Measurements from ENCODE around the gene CD34.

The CD34 gene, protein sequence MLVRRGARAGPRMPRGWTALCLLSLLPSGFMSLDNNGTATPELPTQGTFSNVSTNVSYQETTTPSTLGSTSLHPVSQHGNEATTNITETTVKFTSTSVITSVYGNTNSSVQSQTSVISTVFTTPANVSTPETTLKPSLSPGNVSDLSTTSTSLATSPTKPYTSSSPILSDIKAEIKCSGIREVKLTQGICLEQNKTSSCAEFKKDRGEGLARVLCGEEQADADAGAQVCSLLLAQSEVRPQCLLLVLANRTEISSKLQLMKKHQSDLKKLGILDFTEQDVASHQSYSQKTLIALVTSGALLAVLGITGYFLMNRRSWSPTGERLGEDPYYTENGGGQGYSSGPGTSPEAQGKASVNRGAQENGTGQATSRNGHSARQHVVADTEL

DNA sequence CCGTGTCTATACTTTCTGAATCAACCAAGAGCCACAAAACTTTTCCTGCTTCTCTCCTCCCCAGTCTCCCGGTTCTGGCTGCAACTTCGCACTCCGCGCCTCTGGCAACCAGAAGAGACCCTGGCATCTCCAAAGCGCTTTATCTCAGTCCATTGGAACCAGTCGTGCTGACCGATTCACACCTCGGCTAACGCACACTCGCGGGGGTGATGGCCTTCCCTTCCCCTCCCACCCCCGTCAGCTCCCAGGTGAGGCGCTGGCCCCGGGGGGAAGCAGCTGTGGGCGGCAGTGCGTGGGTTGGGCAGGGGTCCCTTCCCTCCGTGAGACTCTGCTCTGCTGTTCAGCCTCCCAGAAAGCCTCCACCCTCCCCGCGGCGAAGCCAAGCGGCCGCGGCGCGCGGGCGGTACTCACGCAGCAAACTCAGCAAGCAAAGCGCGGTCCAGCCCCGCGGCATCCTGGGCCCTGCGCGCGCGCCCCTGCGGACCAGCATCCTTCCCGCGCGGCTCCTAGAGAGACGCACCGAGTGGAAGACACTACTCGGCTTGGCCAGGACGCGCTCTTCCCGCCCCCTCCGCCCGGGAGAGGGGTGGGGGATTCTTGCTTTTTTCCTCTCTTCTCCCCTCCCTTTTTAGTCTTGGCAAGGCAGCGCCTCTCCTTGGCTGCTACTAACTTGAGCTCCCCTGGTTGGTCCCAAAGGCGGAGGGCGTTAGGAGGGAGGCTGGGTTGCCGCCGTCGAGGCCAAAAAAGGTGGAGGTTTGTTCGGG, at the start of gene CD34:
CD34 (minus strand) TSS at position 535 of the 764 bp plus-strand sequence; CDS start at position 490, 45 bp downstream.
- peak in 1 of 56 donors; percentile 32 for DNase-seq

DNA sequence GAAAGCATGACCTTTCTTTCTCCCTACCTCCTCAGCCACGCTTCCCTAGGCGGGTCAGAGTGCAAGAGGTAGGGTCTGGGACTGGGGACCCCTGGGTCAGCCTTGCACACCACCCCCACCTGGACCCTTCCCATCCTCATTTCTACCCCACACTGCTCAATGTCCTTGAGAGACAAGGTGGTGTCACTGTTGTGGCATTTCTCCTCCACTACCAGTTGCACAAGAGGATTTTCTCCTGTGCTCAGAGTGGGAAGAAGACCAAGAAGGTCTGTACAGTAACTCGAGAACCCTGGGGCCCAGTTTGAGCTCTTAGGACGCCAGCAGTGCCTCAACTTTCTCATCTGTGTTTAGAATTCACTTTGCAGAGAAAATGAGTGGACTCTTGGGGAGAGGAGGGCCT, 49.4 kb upstream of the CD34 start:
- DNase-seq: no peak

DNA sequence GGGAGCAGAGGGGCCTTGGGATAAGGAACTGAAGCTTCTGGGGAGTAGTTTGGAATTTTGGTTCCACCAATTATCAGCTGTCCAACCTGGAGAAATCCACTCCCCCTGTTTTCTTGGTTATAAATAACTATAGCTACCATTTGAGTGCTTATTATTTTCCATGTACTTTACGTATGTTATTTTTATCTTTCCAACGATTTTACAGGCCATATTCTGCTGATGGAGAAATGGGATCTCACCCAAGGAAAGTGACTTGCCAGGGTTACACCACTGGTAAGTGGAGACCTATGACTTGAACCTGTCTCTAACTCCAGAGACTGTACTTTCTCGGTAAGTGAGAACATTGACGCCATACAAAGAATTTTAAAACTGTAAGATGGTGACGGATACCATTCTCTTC, 49.0 kb upstream of the CD34 start:
- no peak for DNase-seq

DNA sequence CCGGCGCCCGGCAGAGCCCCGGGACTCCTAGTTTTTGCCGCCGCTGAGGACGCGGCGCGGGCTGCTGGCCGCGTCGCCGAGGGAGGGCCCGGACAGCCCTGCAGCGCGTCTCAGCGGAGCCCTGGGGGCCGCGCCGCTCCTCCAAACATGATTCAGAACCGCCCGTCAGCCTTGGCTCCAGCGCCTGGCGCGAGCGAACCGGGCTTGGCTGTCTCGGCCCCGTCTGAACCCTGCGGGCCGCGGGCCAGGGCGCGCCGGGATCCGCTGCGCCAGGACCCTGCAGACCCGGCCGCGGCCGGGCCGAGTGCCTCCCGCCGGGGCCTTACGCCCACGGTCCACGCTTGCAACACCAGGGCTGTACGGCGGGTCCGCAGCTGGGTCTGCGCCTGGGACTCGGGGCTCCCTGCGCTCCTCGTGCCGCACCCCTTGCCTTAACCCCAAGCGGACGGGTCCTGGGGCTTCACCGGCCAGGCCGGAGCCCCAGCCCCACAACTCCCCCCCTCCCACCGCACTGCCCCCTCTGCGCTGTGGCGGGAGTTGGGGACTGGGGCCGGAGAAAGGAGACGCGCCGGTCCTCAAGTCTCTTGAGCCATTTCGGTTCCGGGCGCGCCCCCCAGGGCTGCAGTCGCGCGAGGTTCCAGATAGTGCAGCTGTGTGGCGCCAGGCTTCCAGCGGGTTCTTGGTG, 48.4 kb upstream of the CD34 start:
- DNase-seq: peak in 36 of 56 donors; percentile 8 to 77 (median 20)

DNA sequence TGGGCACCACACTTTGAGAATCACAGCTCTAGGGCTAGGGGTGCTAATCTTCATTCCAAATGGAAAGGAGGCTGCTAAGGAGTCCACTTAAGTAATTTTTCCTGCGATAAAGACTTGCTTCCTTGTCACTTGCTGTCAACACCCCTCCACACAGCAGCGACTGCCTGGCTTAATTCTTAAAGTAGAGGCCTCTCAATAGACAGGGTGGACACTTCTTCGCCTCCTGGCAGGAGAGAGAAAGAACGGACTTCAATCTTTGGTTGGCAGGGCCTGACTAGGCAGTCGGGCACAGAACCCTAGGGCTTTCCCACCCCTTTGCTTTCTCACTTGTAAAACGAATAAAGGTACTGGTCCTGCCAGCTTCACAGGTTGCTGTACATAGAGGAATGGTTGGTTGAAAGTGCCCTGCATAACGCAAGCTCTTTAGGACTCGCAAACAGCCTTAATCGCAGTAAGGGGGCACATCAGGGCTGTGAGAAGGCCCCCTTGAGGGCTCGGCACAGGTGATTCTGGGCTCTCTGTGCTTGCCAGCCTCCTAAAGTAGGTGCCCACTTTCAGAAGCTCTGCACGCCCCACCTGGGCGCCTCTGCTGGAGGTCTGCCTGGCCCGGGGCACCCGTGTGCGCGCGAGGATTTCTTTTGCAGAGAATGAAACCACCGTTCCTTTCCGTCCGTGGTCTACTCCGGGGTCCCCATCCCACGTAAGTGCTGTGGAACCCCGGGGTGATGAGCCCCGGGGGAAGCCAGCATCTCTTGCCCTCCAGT, 47.6 kb upstream of the CD34 start:
- no peak for DNase-seq

DNA sequence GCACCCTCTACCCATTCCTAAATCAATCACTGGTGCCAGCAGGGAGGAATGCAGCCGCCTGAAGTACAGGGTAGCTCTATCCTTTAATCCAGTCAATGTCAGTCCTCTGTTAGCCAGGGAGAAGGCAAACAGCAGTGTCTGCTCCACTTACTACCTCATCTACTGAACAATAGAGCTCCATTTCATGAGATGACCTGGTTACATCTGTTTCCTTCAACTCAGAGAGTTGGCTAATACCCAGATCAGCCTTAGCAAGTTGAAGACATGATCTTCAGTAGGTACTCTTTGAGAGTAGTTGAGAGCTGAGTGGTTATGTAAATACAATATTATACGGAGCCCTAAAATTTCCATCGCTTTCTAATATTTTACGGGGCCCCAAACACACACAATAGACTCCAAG, 46.1 kb upstream of the CD34 start:
- DNase-seq: no peak

DNA sequence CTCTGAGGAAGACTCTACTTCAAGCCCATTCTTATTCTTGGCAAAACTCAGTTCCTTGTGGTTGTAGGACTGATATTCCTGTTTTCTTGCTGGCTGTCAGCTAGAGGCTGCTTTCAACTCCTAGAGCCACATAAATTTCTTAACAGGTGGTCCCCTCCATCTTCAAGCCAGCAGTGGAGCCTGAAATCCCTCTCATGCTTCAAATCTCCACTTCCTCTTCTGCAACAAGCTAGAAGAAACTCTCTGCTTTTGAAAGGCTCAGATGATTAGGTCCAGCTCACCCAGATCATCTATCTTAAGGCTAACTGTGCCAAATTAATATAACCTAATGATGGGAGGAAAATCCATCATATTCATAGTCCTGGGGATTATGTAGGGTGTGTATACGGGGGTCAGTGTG, 43.2 kb upstream of the CD34 start:
- DNase-seq: no peak

DNA sequence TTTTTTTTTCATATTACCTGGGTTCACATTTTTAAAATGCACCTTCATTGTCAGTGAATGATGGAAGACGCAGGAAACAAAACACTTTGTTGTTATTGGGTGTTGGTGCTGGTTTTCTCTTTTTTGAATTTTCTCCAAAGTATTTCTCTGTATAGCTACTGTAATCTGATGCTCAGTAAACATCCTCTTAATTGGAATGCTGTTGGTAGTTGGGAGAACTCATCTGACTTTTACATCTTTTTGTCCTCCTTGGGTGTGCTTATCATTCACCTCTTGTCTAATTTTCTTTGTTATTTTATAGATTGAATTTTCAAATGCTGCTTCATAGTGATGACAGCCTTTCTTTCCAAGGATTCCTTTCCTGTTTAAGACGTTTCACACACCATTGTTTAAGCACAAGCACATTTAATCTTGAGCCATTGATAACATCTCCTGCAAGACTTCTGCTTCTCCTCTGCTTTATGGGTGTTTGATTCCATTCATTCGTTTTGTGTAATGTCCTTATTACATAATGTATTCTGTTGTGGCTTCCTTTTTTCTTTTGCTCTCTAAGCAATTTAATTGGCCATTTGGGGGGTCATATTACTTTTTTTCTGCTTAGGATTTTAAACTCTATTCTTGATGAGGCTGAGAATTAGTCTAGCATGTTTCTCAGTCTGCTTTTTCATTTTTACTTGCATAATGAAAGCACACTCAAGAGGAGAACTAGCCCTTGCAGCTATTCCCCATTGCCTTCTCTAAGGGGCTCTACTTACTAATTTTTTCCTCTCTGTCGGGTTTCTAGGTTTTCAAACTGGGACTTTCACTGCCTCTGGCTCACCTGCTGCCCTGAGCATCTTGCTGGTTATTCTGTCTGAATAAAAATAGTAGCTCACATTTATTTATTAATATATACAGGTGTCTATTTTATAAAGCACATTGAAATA, 42.0 kb upstream of the CD34 start:
- no peak for DNase-seq

DNA sequence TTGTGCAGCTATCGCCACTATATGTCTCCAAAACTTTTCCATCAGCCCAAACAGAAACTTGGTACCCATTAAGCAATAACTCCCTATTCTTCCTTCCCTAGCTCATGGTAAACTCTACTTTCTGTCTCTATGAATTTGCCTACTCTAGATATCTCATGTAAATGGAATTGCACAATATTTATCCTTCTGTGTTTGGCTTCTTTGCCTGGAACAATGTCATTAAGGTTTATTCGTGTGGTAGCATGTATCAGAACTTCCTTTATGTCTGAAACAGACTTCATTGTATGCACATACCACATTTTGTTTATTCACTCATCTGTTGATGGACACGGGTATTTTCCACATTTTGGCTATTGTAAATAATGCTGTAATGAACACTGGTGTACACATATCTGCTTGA, 40.7 kb upstream of the CD34 start:
- no peak for DNase-seq

DNA sequence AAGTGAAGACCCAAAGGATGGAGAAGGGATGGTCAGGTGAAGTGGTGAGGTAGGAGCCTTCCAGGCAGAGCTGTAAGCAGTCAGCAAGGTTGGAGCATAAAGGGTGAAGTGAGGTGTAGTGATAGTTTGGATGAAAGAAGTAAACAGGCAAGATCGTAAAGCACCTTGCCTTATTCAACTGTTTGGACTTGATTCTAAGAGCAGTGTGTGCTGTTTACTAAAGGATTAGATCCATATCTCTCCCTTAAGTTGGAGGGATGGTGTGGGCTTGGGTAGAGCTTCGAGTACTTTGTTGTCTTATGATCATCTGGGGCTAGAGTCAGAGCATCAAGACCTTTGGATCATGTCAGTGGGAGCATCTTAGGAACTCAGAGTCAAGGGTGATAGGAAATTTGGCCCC, 39.8 kb upstream of the CD34 start:
- DNase-seq: no peak

DNA sequence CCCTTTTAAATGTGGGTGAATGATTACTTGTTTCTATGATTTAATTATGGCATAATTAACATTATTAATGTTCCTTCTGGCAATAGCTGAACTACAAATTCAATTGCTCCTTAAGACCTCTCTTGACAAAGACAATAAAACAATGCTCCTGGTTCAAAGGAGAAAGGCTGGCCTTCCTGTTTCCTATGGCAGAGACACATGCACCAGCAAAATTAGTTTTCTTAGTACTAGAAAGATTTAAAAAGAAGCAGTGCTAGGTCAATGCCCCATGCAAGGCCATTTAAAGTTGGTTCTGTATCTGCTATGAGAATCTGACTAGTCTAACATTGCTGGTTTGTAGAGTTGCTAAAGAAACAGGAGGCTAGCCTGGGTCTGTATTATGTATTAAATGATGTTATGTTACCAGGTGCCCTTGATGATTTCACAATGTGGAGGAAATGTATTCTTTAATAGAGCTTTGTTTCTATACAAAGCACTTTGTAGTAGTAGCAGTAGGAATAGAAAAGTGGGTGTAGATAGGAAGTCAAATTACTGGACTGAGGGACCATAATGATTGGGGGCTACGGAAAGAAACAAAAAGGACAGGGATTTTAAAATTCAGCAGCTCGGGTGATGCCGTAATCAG, 38.8 kb upstream of the CD34 start:
- DNase-seq: no peak

DNA sequence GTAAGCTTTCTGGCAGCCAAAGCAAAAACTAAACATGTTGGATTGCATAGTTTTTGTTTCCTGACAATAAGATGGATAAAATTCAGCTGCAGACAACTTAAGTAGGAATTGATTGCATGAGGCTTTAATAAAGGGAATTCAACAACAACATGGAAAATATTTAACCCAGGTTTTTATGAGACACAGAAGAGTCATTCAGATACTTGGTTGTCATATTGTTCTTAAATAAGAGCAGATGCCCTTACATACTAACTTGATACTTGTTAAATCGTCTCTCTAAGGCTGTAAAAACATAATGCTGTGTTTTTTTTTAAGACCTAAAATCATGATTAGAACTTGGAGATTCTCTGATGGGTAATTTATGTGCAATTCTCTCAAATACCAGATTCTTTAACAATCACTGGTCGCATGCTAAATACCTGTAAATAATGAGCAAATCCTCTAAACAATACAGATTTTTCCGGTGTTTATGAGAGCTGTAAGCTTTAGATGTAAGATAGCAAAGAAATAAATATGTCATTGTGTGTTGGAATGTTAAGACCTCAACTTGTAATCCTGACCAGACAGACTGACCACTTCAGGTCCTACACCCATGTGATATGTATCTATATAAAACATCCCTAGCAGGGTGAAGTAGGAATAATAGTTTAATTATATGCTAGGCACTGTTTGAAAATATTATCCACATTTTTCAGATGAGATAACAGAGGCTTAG, 37.8 kb upstream of the CD34 start:
- DNase-seq: no peak

DNA sequence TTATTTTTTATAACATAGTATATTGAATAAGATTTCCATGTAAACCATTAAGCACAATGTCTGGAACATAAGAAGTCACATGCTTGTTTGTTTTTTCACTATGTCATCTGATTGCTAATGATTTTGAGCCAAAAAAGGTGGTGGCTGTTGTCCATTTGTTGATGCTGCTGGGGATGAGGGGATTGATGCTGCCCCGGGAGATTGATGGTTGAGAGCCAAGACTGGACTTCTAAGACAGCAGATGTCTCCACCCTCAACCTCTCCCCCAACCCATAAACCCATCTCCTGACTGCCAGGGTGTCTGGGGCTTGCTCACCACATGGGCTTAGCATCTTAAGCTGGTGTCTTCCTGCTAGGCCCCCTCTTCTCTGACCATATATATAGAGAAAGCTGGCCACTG, 35.8 kb upstream of the CD34 start:
- no peak for DNase-seq

DNA sequence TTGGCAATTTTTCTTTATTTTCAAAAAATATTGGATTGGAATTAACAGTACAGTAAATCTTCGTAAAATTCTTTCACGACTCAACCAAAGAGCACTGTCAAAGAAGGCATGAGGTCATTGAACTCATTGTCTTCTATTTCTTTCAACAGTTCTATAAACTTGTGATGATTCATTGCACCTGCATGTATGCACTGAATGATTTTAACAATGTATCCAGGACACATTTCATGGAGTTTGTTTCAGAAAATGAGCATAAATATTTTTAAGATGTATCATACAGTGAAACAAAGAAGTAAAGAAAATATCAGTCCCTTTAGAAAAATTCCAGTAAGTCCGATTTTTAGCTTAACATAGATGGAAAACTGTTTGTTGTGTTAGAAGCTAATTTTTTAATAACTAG, 33.6 kb upstream of the CD34 start:
- DNase-seq: no peak

DNA sequence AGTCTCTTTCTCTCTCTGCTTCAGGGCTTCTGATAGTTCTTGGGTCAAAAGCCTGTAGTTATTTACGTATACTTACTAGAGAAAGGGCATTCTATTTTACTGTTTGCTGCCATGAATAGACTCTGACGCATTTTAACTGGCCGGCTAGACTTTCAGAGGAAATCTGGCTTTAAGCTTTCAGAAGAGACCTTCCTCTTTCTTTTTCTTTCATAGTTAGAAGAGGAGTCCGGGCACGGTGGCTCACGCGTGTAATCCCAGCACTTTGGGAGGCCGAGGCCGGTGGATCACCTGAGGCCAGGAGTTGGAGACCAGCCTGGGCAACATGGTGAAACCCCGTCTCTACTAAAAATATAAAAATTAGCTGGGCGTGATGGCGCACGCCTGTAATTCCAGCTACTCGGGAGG, 31.4 kb upstream of the CD34 start:
- DNase-seq: peak in 2 of 56 donors; percentile 8 to 16

DNA sequence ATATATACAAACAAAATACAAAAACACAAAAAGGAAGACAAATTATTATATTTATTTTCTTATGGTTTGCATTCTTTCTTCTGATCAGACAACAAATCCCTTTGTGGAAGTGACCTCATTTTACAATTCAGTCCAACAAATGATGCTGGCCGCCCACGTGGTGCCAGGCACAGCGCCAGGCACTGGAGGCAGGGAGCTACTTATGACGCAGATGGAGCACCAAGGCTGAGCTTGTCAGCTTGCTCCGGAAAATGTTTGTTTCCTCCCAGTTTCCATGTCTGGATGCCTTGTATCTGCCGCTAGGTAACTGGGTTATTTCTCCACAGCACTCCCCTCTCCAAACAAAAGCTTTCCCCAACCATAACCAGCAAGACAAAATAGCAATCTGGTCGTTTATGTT, 30.7 kb upstream of the CD34 start:
- DNase-seq: peak in 44 of 56 donors; percentile 3 to 83 (median 41)

DNA sequence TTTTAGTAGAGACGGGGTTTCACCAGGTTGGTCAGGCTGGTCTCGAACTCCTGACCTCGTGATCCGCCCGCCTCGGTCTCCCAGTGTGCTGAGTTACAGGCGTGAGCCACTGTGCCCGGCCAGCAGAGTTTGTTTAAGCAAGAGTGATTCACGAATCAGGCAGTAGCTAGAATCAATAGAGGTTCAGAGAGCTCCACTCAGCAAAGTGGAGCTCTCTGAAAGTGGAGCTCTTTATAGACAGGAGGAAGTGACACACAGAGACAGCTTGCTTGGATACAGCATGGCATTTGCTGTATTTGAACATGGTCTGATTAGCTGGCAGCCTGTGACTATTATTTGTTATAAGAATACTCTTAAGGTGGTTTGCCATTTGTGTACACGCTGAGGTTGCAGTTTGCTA, 27.1 kb upstream of the CD34 start:
- DNase-seq: no peak

DNA sequence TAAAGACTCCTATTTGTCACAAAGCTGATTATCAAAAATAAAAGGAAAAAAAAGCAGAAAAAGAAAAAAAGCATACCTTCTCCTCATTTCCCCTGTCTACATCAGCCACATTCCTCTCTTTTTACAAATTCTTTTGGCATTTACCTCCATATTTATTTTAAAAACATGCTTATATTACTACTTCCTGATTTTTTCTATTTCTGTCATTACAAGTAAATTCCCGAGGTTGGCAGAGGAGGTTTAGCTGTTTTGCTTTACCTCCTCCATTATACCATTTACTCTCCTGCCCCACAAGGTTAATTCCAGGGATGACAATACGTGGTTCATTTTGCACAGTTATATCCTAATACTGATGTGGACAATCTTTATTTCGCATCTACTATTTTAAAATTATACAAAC, 26.3 kb upstream of the CD34 start:
- DNase-seq: no peak

DNA sequence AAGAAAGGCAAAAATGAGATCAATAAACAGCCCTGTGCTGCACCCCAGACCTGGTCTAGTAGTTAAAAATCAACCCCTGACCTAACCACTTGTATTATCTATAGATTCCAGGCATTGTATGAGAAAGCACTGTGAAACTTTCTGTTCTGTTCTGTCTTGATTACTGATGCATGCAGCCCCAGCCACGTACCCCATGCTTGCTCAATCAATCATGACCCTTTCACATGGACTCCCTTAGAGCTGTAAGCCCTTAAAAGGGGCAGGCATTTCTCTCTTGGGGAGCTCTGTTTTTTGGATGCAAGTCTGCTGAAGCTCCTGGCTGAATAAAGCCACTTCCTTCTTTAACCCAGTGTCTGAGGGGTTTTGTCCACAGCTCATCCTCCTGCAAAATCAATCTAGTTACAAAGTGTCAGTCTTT, 24.2 kb upstream of the CD34 start:
- DNase-seq: no peak

Data from nucleus accumbens (tissue), 56 donors.